Vagina (tissue), 2 donors: Measurements from ENCODE around the gene FBXL20.

ENCODE experiments used
- CTCF ChIP-seq, 3 experiments: fragments of 450-650 bp in 2 of 3; fragments of 200-600 bp in 1 of 3; sonication (generic) in 1 of 3; IDR thresholded peaks; one replicate each; pipeline ENCODE4 v1.5.1; 2017 to 2019; ENCODE audit warnings: antibody characterized with exemption in 3 of 3, mild to moderate bottlenecking in 2 of 3, moderate library complexity in 2 of 3
- POLR2A ChIP-seq, 2 donors: fragments of 450-650 bp; IDR thresholded peaks; one replicate each; pipeline ENCODE4 v1.6.1; 2017; ENCODE audit warnings: antibody characterized with exemption in 2 of 2, mild to moderate bottlenecking in 2 of 2, moderate library complexity in 2 of 2

DNA sequence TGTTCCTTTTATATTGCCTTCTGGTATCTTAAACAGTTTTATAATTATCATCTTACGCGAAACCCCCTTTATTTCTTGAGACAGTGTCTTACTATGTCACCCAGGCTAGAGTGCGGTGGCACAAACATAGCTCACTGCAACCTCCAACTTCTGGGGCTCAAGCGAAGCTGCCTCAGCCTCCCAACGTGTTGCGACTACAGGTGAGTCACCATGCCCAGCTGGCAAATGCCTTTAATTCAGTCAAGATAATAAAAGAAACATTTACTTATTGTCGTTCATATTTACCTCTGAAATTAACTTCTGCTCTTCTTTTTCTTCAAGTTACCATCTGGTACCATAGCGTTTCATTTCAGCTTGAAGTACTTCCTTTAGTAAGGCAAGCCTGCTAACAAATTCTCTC lies 43.9 kb downstream of the FBXL20 start:
- TF ChIP-seq POLR2A (IDR thresholded peaks at IDR 0.05) (no peak), CTCF (IDR thresholded peaks at IDR 0.05) (no peak)
